Keratinocyte (primary cell): ENCODE measurements around the gene GPC5.

Experiments
- CTCF ChIP-seq, 3 experiments: IDR thresholded peaks in 1 of 3; conservative IDR thresholded peaks in 1 of 3; optimal IDR thresholded peaks in 1 of 3; 2 replicates in 2 of 3; 3 replicates in 1 of 3; pipeline versions ENCODE3 to v1.5.1; 2011; ENCODE audit warnings: low read length in 3 of 3, mild to moderate bottlenecking in 3 of 3, moderate library complexity in 2 of 3, control low read depth in 1 of 3, inconsistent platforms in 1 of 3; ENCODE audit not compliant: insufficient read depth in 2 of 3; ENCODE audit errors: extremely low read depth in 1 of 3
- EZH2 ChIP-seq: IDR thresholded peaks from one replicate; pipeline ENCODE4 v1.6.1; 2012; ENCODE audit warnings: inconsistent platforms, mild to moderate bottlenecking, low read length, moderate library complexity

- TF ChIP-seq EZH2 (no peak), CTCF (optimal IDR thresholded peaks at IDR 0.05 in 1 of 3, IDR thresholded peaks at IDR 0.05 in 1 of 3, conservative IDR thresholded peaks at IDR 0.05 in 1 of 3; ENCODE audit: extremely low read depth in 1 of 3, insufficient read depth in 2 of 3, low read length in 3 of 3) (no peak)
These were observed 180.9 kb downstream of the GPC5 start for GRCh38 chr13:91579320-91579719.
